Astrocyte (in vitro differentiated cells and primary cell): ENCODE measurements around the gene FN3KRP.
A peak's percentile ranks its signal among the peaks of the same experiment; 100 is the strongest.

Experiments
- EZH2 ChIP-seq: IDR thresholded peaks from 2 replicates; pipeline ENCODE4 v1.6.1; 2012; ENCODE audit warnings: mild to moderate bottlenecking, low read length, inconsistent platforms; ENCODE audit not compliant: insufficient read depth
- TF ChIP-seq, protein P1 (sequence below): IDR thresholded peaks from 2 replicates; pipeline ENCODE4 v1.5.1; 2011; ENCODE audit warnings: low read depth, mild to moderate bottlenecking, inconsistent platforms, low read length, moderate library complexity; ENCODE audit not compliant: insufficient read depth

GRCh38 chr17:82767041-82767754 lies 50.7 kb downstream of the FN3KRP start:
- TF ChIP-seq, protein P1, sequence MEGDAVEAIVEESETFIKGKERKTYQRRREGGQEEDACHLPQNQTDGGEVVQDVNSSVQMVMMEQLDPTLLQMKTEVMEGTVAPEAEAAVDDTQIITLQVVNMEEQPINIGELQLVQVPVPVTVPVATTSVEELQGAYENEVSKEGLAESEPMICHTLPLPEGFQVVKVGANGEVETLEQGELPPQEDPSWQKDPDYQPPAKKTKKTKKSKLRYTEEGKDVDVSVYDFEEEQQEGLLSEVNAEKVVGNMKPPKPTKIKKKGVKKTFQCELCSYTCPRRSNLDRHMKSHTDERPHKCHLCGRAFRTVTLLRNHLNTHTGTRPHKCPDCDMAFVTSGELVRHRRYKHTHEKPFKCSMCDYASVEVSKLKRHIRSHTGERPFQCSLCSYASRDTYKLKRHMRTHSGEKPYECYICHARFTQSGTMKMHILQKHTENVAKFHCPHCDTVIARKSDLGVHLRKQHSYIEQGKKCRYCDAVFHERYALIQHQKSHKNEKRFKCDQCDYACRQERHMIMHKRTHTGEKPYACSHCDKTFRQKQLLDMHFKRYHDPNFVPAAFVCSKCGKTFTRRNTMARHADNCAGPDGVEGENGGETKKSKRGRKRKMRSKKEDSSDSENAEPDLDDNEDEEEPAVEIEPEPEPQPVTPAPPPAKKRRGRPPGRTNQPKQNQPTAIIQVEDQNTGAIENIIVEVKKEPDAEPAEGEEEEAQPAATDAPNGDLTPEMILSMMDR, result peak; percentile 56
- TF ChIP-seq EZH2, result no peak
